ENCODE data around the gene SLC4A7. TPM values are rescaled to one million over a fixed set of nuclear protein-coding genes. Genes with fewer than 3 reads are reported as not detected.
A peak's percentile ranks its signal among the peaks of the same experiment; 100 is the strongest.

The SLC4A7 gene
- total RNA-seq, 1 donor from 2014 or later = 19.2 TPM

GRCh38 chr3:27494784-27495183, 10.6 kb upstream of the SLC4A7 start:
- DNase-seq (no peak), ATAC-seq (no peak)
- intact Hi-C loops (cut with micrococcal nuclease) = no loop called here

- intact Hi-C loops (cut with micrococcal nuclease) = no loop called here
- DNase-seq = no peak
- ATAC-seq = no peak
These were observed 4.6 kb upstream of the SLC4A7 start for GRCh38 chr3:27488821-27489220.

GRCh38 chr3:27487383-27487782, 3.2 kb upstream of the SLC4A7 start:
- DNase-seq (no peak), ATAC-seq (no peak)
- intact Hi-C loops (cut with micrococcal nuclease) = no loop called here

- ATAC-seq (no peak), DNase-seq (peak; percentile 48)
- intact Hi-C loops (cut with micrococcal nuclease) = no loop called here
These were observed 2.2 kb upstream of the SLC4A7 start for GRCh38 chr3:27486336-27486735.

GRCh38 chr3:27485866-27486265, 1.7 kb upstream of the SLC4A7 start:
- ATAC-seq (peak; percentile 46), DNase-seq (no peak)
- intact Hi-C loops (cut with micrococcal nuclease) = no loop called here

GRCh38 chr3:27483117-27484014, 818 bp downstream of the SLC4A7 start:
- intact Hi-C loops (cut with micrococcal nuclease) = no loop called here
- ATAC-seq = peak; percentile 15
- peak; percentile 71 for DNase-seq

- DNase-seq = no peak
- intact Hi-C loops (cut with micrococcal nuclease) = no loop called here
- no peak for ATAC-seq
These were observed 4.2 kb downstream of the SLC4A7 start for GRCh38 chr3:27479806-27480543.

- intact Hi-C loops (cut with micrococcal nuclease) = no loop called here
- ATAC-seq = no peak
These were observed 12.1 kb downstream of the SLC4A7 start for GRCh38 chr3:27471923-27472550.

GRCh38 chr3:27468283-27468886, 15.8 kb downstream of the SLC4A7 start:
- ATAC-seq = peak; percentile 39
- intact Hi-C loops (cut with micrococcal nuclease) = loop anchor here (5.0 kb wide), 1 partner anchor 156 kb away; no protein-coding TSS in a partner anchor
- DNase-seq = no peak

More at GRCh38 chr3:27471923-27472550, 12.1 kb downstream of the SLC4A7 start:
- DNase-seq = no peak

- no peak for DNase-seq
- ATAC-seq = peak; percentile 70
- intact Hi-C loops (cut with micrococcal nuclease) = loop anchor here (5.0 kb wide), 1 partner anchor 155 kb away; no protein-coding TSS in a partner anchor
These were observed 16.6 kb downstream of the SLC4A7 start for GRCh38 chr3:27467545-27467944.

GRCh38 chr3:27464646-27465045, 19.5 kb downstream of the SLC4A7 start:
- intact Hi-C loops (cut with micrococcal nuclease) = loop anchor here (5.0 kb wide), 1 partner anchor 152 kb away; no protein-coding TSS in a partner anchor
- ATAC-seq = no peak
- DNase-seq = no peak

- intact Hi-C loops (cut with micrococcal nuclease) = no loop called here
- no peak for ATAC-seq
- DNase-seq = no peak
These were observed 22.0 kb downstream of the SLC4A7 start for GRCh38 chr3:27462228-27462627.

- intact Hi-C loops (cut with micrococcal nuclease) = no loop called here
- no peak for DNase-seq
- no peak for ATAC-seq
These were observed 25.3 kb downstream of the SLC4A7 start for GRCh38 chr3:27458929-27459328.

GRCh38 chr3:27456554-27456953, 27.6 kb downstream of the SLC4A7 start:
- intact Hi-C loops (cut with micrococcal nuclease) = no loop called here
- no peak for ATAC-seq
- no peak for DNase-seq

GRCh38 chr3:27454914-27455313, 29.3 kb downstream of the SLC4A7 start:
- no peak for ATAC-seq
- intact Hi-C loops (cut with micrococcal nuclease) = no loop called here

GRCh38 chr3:27454461-27454860, 29.7 kb downstream of the SLC4A7 start:
- ATAC-seq = no peak
- DNase-seq = no peak
- intact Hi-C loops (cut with micrococcal nuclease) = no loop called here

More at GRCh38 chr3:27454914-27455313, 29.3 kb downstream of the SLC4A7 start:
- no peak for DNase-seq

GRCh38 chr3:27452368-27453090, 31.7 kb downstream of the SLC4A7 start:
- intact Hi-C loops (cut with micrococcal nuclease) = no loop called here
- no peak for DNase-seq

GRCh38 chr3:27451842-27452241, 32.3 kb downstream of the SLC4A7 start:
- no peak for ATAC-seq
- DNase-seq = no peak
- intact Hi-C loops (cut with micrococcal nuclease) = no loop called here

More at GRCh38 chr3:27452368-27453090, 31.7 kb downstream of the SLC4A7 start:
- no peak for ATAC-seq

GRCh38 chr3:27451251-27451650, 32.9 kb downstream of the SLC4A7 start:
- no peak for DNase-seq
- intact Hi-C loops (cut with micrococcal nuclease) = no loop called here
- ATAC-seq = no peak
